Activated T-cell treated with anti-CD3 and anti-CD28 coated beads, Interleukin-2, amount 50 U/mL, for 72 hours (primary cell): ENCODE results near the gene GOLGA8S. TPM values are rescaled to one million over a fixed set of nuclear protein-coding genes. Genes with fewer than 3 reads are reported as not detected.
"Not testable (repeated sequence)": the region's sequence is repeated elsewhere in the genome, so short reads cannot be mapped to it uniquely, and the experiment has no call there.

ENCODE experiments used
- ATAC-seq, 2 donors: fragments of 150-1000 bp; cut with Tn5 transposase; replicated peaks in 1 of 2; 2 replicates each; pipeline ENCODE4 v1.10.0; 2021; ENCODE audit warnings: moderate library complexity in 2 of 2, mild to moderate bottlenecking in 1 of 2
- DNase-seq, 2 donors: peaks; one replicate each; pipeline ENCODE4 v3.0.0; 2021 to 2022; ENCODE audit warnings: mixed read lengths in 1 of 2
- H3K27ac Mint-ChIP-seq: one replicate; pipeline ENCODE4 v1.8.0; 2022; ENCODE audit warnings: mild to moderate bottlenecking, moderate library complexity, mixed read lengths
- H3K27me3 Mint-ChIP-seq: one replicate; pipeline ENCODE4 v1.8.0; 2022; ENCODE audit warnings: low read depth, mixed read lengths
- H3K36me3 Mint-ChIP-seq, 2 donors: one replicate each; pipeline ENCODE4 v1.8.0; 2022; ENCODE audit warnings: mixed read lengths in 2 of 2, mild to moderate bottlenecking in 1 of 2; ENCODE audit not compliant: insufficient read depth in 2 of 2
- H3K4me1 Mint-ChIP-seq: one replicate; pipeline ENCODE4 v1.8.0; 2022; ENCODE audit warnings: low read depth, mixed read lengths
- H3K4me3 Mint-ChIP-seq, 2 donors: one replicate each; pipeline ENCODE4 v1.8.0; 2022; ENCODE audit warnings: mild to moderate bottlenecking in 2 of 2, mixed read lengths in 2 of 2, moderate library complexity in 2 of 2
- H3K9me3 Mint-ChIP-seq, 2 donors: one replicate each; pipeline ENCODE4 v1.8.0; 2022; ENCODE audit warnings: mixed read lengths in 2 of 2
- total RNA-seq, 2 donors: library from RNA; stranded (reverse); gene quantifications; one replicate each; pipeline ENCODE4 v1.2.3, GENCODE V29; 2022

GOLGA8S gene
- total RNA-seq, 2 donors from 2014 or later: 0.07 to 0.29 TPM

- ATAC-seq, DNase-seq, H3K36me3 Mint-ChIP-seq, H3K4me3 Mint-ChIP-seq, H3K27ac Mint-ChIP-seq, H3K4me1 Mint-ChIP-seq, H3K9me3 Mint-ChIP-seq: not testable (repeated sequence)
- peaks cover 14% of the 10 kb centered on the region for H3K27me3 Mint-ChIP-seq
Observed at GRCh38 chr15:23380700-23381099, 26.2 kb downstream of the GOLGA8S start.

- H3K4me3 Mint-ChIP-seq, H3K4me1 Mint-ChIP-seq, H3K27ac Mint-ChIP-seq, DNase-seq, H3K36me3 Mint-ChIP-seq, ATAC-seq, H3K9me3 Mint-ChIP-seq: not testable (repeated sequence)
- H3K27me3 Mint-ChIP-seq: peaks cover 12% of the 10 kb centered on the region
Observed at GRCh38 chr15:23381192-23381591, 26.6 kb downstream of the GOLGA8S start.

- DNase-seq (no peak), ATAC-seq (no peak)
- Mint-ChIP-seq H3K27ac (no peak overlapping the region), H3K9me3 (no peaks in the 10 kb centered on the region), H3K36me3 (no peaks in the 10 kb centered on the region), H3K4me1 (no peaks in the 10 kb centered on the region), H3K4me3 (no peak overlapping the region), H3K27me3 (peaks cover 6% of the 10 kb centered on the region)
Observed at GRCh38 chr15:23384371-23384770, 29.8 kb downstream of the GOLGA8S start.

- H3K36me3 Mint-ChIP-seq: no peaks in the 10 kb centered on the region
- peaks cover 6% of the 10 kb centered on the region for H3K27me3 Mint-ChIP-seq
- H3K4me1 Mint-ChIP-seq: no peaks in the 10 kb centered on the region
- H3K9me3 Mint-ChIP-seq: no peaks in the 10 kb centered on the region
- H3K4me3 Mint-ChIP-seq: no peak overlapping the region
- H3K27ac Mint-ChIP-seq: no peak overlapping the region
- ATAC-seq: no peak
- no peak for DNase-seq
Observed at GRCh38 chr15:23385886-23386430, 31.4 kb downstream of the GOLGA8S start.

GRCh38 chr15:23387621-23388190 is 33.2 kb downstream of the GOLGA8S start:
- Mint-ChIP-seq H3K4me1 (no peaks in the 10 kb centered on the region), H3K4me3 (no peak overlapping the region), H3K9me3 (no peaks in the 10 kb centered on the region), H3K36me3 (no peaks in the 10 kb centered on the region), H3K27me3 (peaks cover 6% of the 10 kb centered on the region), H3K27ac (no peak overlapping the region)
- no peak for ATAC-seq
- no peak for DNase-seq

- Mint-ChIP-seq H3K4me3 (no peak overlapping the region), H3K4me1 (no peaks in the 10 kb centered on the region), H3K9me3 (no peaks in the 10 kb centered on the region), H3K36me3 (no peaks in the 10 kb centered on the region), H3K27ac (no peak overlapping the region), H3K27me3 (no peaks in the 10 kb centered on the region)
- ATAC-seq: no peak
- no peak for DNase-seq
Observed at GRCh38 chr15:23395030-23395692, 40.6 kb downstream of the GOLGA8S start.

- no peaks in the 10 kb centered on the region for H3K27me3 Mint-ChIP-seq
- no peaks in the 10 kb centered on the region for H3K9me3 Mint-ChIP-seq
Observed at GRCh38 chr15:23395832-23396231, 41.3 kb downstream of the GOLGA8S start.

GRCh38 chr15:23397779-23398178 is 43.2 kb downstream of the GOLGA8S start:
- no peak overlapping the region for H3K27ac Mint-ChIP-seq
- no peak overlapping the region for H3K4me3 Mint-ChIP-seq

More at GRCh38 chr15:23395832-23396231, 41.3 kb downstream of the GOLGA8S start:
- Mint-ChIP-seq H3K4me3 (no peak overlapping the region), H3K36me3 (no peaks in the 10 kb centered on the region), H3K4me1 (no peaks in the 10 kb centered on the region), H3K27ac (no peak overlapping the region)
- DNase-seq (no peak), ATAC-seq (no peak)

GRCh38 chr15:23398357-23398756 is 43.8 kb downstream of the GOLGA8S start:
- H3K27ac Mint-ChIP-seq, H3K36me3 Mint-ChIP-seq, ATAC-seq, H3K9me3 Mint-ChIP-seq, H3K4me1 Mint-ChIP-seq, H3K4me3 Mint-ChIP-seq, H3K27me3 Mint-ChIP-seq, DNase-seq: not testable (repeated sequence)

More at GRCh38 chr15:23397779-23398178, 43.2 kb downstream of the GOLGA8S start:
- ATAC-seq (no peak), DNase-seq (no peak)
- H3K4me1 Mint-ChIP-seq: no peaks in the 10 kb centered on the region
- no peaks in the 10 kb centered on the region for H3K27me3 Mint-ChIP-seq
- no peaks in the 10 kb centered on the region for H3K9me3 Mint-ChIP-seq
- H3K36me3 Mint-ChIP-seq: no peaks in the 10 kb centered on the region

- not testable (repeated sequence) for H3K36me3 Mint-ChIP-seq, H3K9me3 Mint-ChIP-seq, H3K4me1 Mint-ChIP-seq, DNase-seq, H3K4me3 Mint-ChIP-seq, H3K27me3 Mint-ChIP-seq, ATAC-seq, H3K27ac Mint-ChIP-seq
Observed at GRCh38 chr15:23399207-23399606, 44.7 kb downstream of the GOLGA8S start.

- Mint-ChIP-seq H3K27me3 (no peaks in the 10 kb centered on the region), H3K36me3 (no peaks in the 10 kb centered on the region), H3K27ac (no peak overlapping the region), H3K4me3 (no peak overlapping the region), H3K9me3 (no peaks in the 10 kb centered on the region), H3K4me1 (no peaks in the 10 kb centered on the region)
- DNase-seq: no peak
- ATAC-seq: no peak
Observed at GRCh38 chr15:23401627-23402026, 47.1 kb downstream of the GOLGA8S start.

GRCh38 chr15:23402140-23402539 is 47.6 kb downstream of the GOLGA8S start:
- H3K9me3 Mint-ChIP-seq: peaks cover 0 to 2% of the 10 kb centered on the region in 2 donors

GRCh38 chr15:23402544-23402943 is 48.0 kb downstream of the GOLGA8S start:
- Mint-ChIP-seq H3K9me3 (peaks cover 0 to 2% of the 10 kb centered on the region in 2 donors), H3K27me3 (no peaks in the 10 kb centered on the region), H3K4me3 (no peak overlapping the region), H3K36me3 (no peaks in the 10 kb centered on the region), H3K4me1 (no peaks in the 10 kb centered on the region), H3K27ac (no peak overlapping the region)
- no peak for DNase-seq
- ATAC-seq: no peak

More at GRCh38 chr15:23402140-23402539, 47.6 kb downstream of the GOLGA8S start:
- H3K27me3 Mint-ChIP-seq: no peaks in the 10 kb centered on the region
- ATAC-seq (no peak), DNase-seq (no peak)
- H3K36me3 Mint-ChIP-seq: no peaks in the 10 kb centered on the region
- H3K4me1 Mint-ChIP-seq: no peaks in the 10 kb centered on the region
- H3K4me3 Mint-ChIP-seq: no peak overlapping the region
- no peak overlapping the region for H3K27ac Mint-ChIP-seq
